Nephron (organoid): ENCODE results near the gene GNLY.
"Not testable (repeated sequence)": the region's sequence is repeated elsewhere in the genome, so short reads cannot be mapped to it uniquely, and the experiment has no call there.

ENCODE experiments used
- H3K27ac Mint-ChIP-seq, 3 experiments: 2 replicates each; pipeline ENCODE4 v1.8.0; 2020; ENCODE audit warnings: mixed read lengths in 3 of 3, mild to moderate bottlenecking in 2 of 3, moderate library complexity in 1 of 3
- H3K27me3 Mint-ChIP-seq: 2 replicates; pipeline ENCODE4 v1.8.0; 2021; ENCODE audit warnings: low read depth, mild to moderate bottlenecking, moderate library complexity, mixed read lengths
- H3K36me3 Mint-ChIP-seq: 2 replicates; pipeline ENCODE4 v1.8.0; 2020; ENCODE audit warnings: low read depth, mixed read lengths
- H3K4me1 Mint-ChIP-seq: 2 replicates; pipeline ENCODE4 v1.8.0; 2020; ENCODE audit warnings: mixed read lengths
- H3K4me3 Mint-ChIP-seq, 3 experiments: 2 replicates each; pipeline ENCODE4 v1.8.0; 2020; ENCODE audit warnings: mild to moderate bottlenecking in 3 of 3, mixed read lengths in 3 of 3, moderate library complexity in 2 of 3
- H3K9me3 Mint-ChIP-seq: 2 replicates; pipeline ENCODE4 v1.8.0; 2020; ENCODE audit warnings: mixed read lengths
- CTCF ChIP-seq, 3 experiments: fragments of 200-600 bp; sonication (generic); IDR thresholded peaks; one replicate each; pipeline ENCODE4 v1.5.0; 2021; ENCODE audit warnings: antibody characterized with exemption in 3 of 3; ENCODE audit not compliant: unreplicated experiment in 3 of 3

Gene GNLY

GRCh38 chr2:85666435-85667316 is 27.5 kb upstream of the GNLY start:
- Mint-ChIP-seq H3K4me1 (no peaks in the 10 kb centered on the region), H3K4me3 (no peak overlapping the region), H3K27ac (no peak overlapping the region), H3K9me3 (no peaks in the 10 kb centered on the region), H3K27me3 (peaks cover 10% of the 10 kb centered on the region), H3K36me3 (no peaks in the 10 kb centered on the region)
- no peak for TF ChIP-seq CTCF (IDR thresholded peaks at IDR 0.05; ENCODE audit: unreplicated experiment in 3 of 3)

GRCh38 chr2:85667561-85668008 is 26.6 kb upstream of the GNLY start:
- TF ChIP-seq CTCF (IDR thresholded peaks at IDR 0.05; ENCODE audit: unreplicated experiment in 3 of 3), result no peak
- no peaks in the 10 kb centered on the region for H3K36me3 Mint-ChIP-seq
- no peak overlapping the region for H3K27ac Mint-ChIP-seq
- H3K27me3 Mint-ChIP-seq, result peaks cover 10% of the 10 kb centered on the region
- no peaks in the 10 kb centered on the region for H3K4me1 Mint-ChIP-seq
- H3K4me3 Mint-ChIP-seq, result no peak overlapping the region
- H3K9me3 Mint-ChIP-seq, result no peaks in the 10 kb centered on the region

- no peak within 1 kb of the TSS for H3K4me3 Mint-ChIP-seq
- no peaks in the 10 kb centered on the region for H3K9me3 Mint-ChIP-seq
- no peak for TF ChIP-seq CTCF (IDR thresholded peaks at IDR 0.05; ENCODE audit: unreplicated experiment in 3 of 3)
Measured at GRCh38 chr2:85668009-85668856, 25.9 kb upstream of the GNLY start, which contains the start of gene SFTPB. Gene SFTPB (minus strand): TSS chr2:85668199. CDS start chr2:85668183, 16 bp downstream.

GRCh38 chr2:85668857-85669142 is 25.4 kb upstream of the GNLY start:
- no peaks in the 10 kb centered on the region for H3K36me3 Mint-ChIP-seq
- H3K27ac Mint-ChIP-seq, result no peak overlapping the region
- H3K9me3 Mint-ChIP-seq, result no peaks in the 10 kb centered on the region
- H3K27me3 Mint-ChIP-seq, result peaks cover 10% of the 10 kb centered on the region
- TF ChIP-seq CTCF (IDR thresholded peaks at IDR 0.05; ENCODE audit: unreplicated experiment in 3 of 3), result no peak
- H3K4me1 Mint-ChIP-seq, result no peaks in the 10 kb centered on the region
- no peak overlapping the region for H3K4me3 Mint-ChIP-seq

More at GRCh38 chr2:85668009-85668856, 25.9 kb upstream of the GNLY start, which contains the start of gene SFTPB:
- Mint-ChIP-seq H3K27ac (no peak within 1 kb of the TSS), H3K27me3 (peaks cover 10% of the 10 kb centered on the region), H3K4me1 (no peaks in the 10 kb centered on the region), H3K36me3 (no peaks in the 10 kb centered on the region)

- TF ChIP-seq CTCF (IDR thresholded peaks at IDR 0.05; ENCODE audit: unreplicated experiment in 3 of 3), result no peak
- Mint-ChIP-seq H3K4me1 (no peaks in the 10 kb centered on the region), H3K27me3 (peaks cover 11% of the 10 kb centered on the region), H3K36me3 (no peaks in the 10 kb centered on the region), H3K27ac (no peak overlapping the region), H3K4me3 (no peak overlapping the region), H3K9me3 (no peaks in the 10 kb centered on the region)
Measured at GRCh38 chr2:85669549-85669948, 24.6 kb upstream of the GNLY start.

- H3K4me1 Mint-ChIP-seq, H3K9me3 Mint-ChIP-seq, H3K36me3 Mint-ChIP-seq, H3K4me3 Mint-ChIP-seq, H3K27ac Mint-ChIP-seq: not testable (repeated sequence)
- H3K27me3 Mint-ChIP-seq, result peaks cover 13% of the 10 kb centered on the region
Measured at GRCh38 chr2:85670416-85670815, 23.7 kb upstream of the GNLY start.
